GM23338 (cell line): ENCODE measurements around the gene FAM90A1.
"Not testable (repeated sequence)": the region's sequence is repeated elsewhere in the genome, so short reads cannot be mapped to it uniquely, and the experiment has no call there.

Source experiments
- CREB1 ChIP-seq: fragments of 250-450 bp; sonication (Bioruptor Pico); IDR thresholded peaks from 2 replicates; pipeline ENCODE4 v1.5.0; 2020; ENCODE audit warnings: low read depth, mild to moderate bottlenecking, moderate library complexity
- CTCF ChIP-seq, 2 experiments: fragments of 200-600 bp in 1 of 2; sonication (generic) in 1 of 2; conservative IDR thresholded peaks; 2 replicates each; pipeline versions ENCODE4 v1.5.1 to v1.6.1; 2016 to 2017; ENCODE audit warnings: antibody characterized with exemption in 2 of 2, low read depth in 2 of 2, mild to moderate bottlenecking in 2 of 2, moderate library complexity in 1 of 2
- ETS1 ChIP-seq: IDR thresholded peaks from 2 replicates; pipeline ENCODE4 v1.6.1; 2016; ENCODE audit warnings: antibody characterized with exemption
- EZH2 ChIP-seq: fragments of 200-600 bp; sonication (generic); IDR thresholded peaks from one replicate; pipeline ENCODE4 v1.8.0; 2017; ENCODE audit warnings: antibody characterized with exemption, mild to moderate bottlenecking, low read depth; ENCODE audit not compliant: unreplicated experiment
- EZH2phosphoT487 ChIP-seq: fragments of 200-600 bp; sonication (generic); IDR thresholded peaks from one replicate; pipeline ENCODE4 v1.8.1; 2018; ENCODE audit warnings: antibody characterized with exemption; ENCODE audit not compliant: unreplicated experiment
- JUNB ChIP-seq: IDR thresholded peaks from one replicate; pipeline ENCODE4 v1.6.1; 2016; ENCODE audit warnings: antibody characterized with exemption; ENCODE audit not compliant: unreplicated experiment
- NANOG ChIP-seq: IDR thresholded peaks from 2 replicates; pipeline ENCODE4 v1.6.1; 2016; ENCODE audit warnings: antibody characterized with exemption, borderline replicate concordance
- POLR2AphosphoS5 ChIP-seq: IDR thresholded peaks from 2 replicates; pipeline ENCODE4 v1.6.1; 2016; ENCODE audit warnings: antibody characterized with exemption, low read depth
- REST ChIP-seq: IDR thresholded peaks from one replicate; pipeline ENCODE4 v1.6.1; 2018; ENCODE audit warnings: antibody characterized with exemption; ENCODE audit not compliant: unreplicated experiment
- STAT1 ChIP-seq: IDR thresholded peaks from one replicate; pipeline ENCODE4 v1.6.1; 2016; ENCODE audit warnings: antibody characterized with exemption; ENCODE audit not compliant: unreplicated experiment
- ZNF114 ChIP-seq: fragments of 250-450 bp; sonication (Bioruptor Pico); IDR thresholded peaks from 2 replicates; pipeline ENCODE4 v1.5.0; 2020; ENCODE audit warnings: mild to moderate bottlenecking, moderate library complexity
- ZNF331 ChIP-seq: fragments of 250-450 bp; sonication (Bioruptor Pico); IDR thresholded peaks from 2 replicates; pipeline ENCODE4 v1.5.0; 2020; ENCODE audit warnings: low read depth, mild to moderate bottlenecking, moderate library complexity
- ZNF462 ChIP-seq: fragments of 250-450 bp; sonication (Bioruptor Pico); IDR thresholded peaks from 2 replicates; pipeline ENCODE4 v1.5.0; 2020; ENCODE audit warnings: mild to moderate bottlenecking, moderate library complexity

GRCh38 chr12:8242622-8242879 is 15.1 kb upstream of the FAM90A1 start:
- not testable (repeated sequence) for TF ChIP-seq POLR2AphosphoS5; ZNF331 (CRISPR knock-in tag); CTCF (conservative IDR thresholded peaks at IDR 0.05; ENCODE audit: low read depth in 2 of 2); REST; EZH2; JUNB; CREB1 (CRISPR knock-in tag); EZH2phosphoT487; ZNF462; ETS1; ZNF114; STAT1; NANOG
